ENCODE measurements around the gene NUDT9. TPM values are rescaled to one million over a fixed set of nuclear protein-coding genes. Genes with fewer than 3 reads are reported as not detected.
"Not testable (repeated sequence)": the region's sequence is repeated elsewhere in the genome, so short reads cannot be mapped to it uniquely, and the experiment has no call there.

The NUDT9 gene
- total and polyA plus RNA-seq, 11 donors: 17.1 to 56.6 (median 26.4) TPM

DNA sequence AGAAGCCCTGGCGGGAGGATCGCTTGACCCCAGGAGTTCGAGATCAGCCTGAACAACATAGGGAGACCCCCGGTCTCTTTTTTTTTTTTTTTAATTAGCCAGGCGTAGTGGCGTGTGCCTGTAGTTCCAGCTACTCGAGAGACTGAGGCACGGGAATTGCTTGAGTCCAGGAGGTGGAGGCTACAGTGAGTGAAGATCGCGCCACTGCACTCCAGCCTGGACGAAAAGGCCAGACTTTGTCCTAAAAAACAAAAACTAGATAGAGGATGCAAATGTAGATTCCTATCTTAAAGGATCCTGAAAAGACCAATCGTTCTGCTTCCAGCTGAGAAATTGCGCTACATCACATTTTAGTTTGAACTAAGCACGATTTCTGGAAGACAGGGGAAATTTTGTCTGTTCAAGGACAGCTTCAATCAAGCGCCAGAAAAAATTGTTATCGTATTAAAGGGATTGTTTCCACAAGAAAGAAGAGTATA lies 30.8 kb upstream of the NUDT9 start:
- 13 to 27% (median 18%) methylated on average over 15 to 16 of the region's 16 CpGs for WGBS, 4 donors
- H3K4me3 ChIP-seq: peak overlapping the region; percentile 55 to 82 (median 70)
- TF ChIP-seq, protein P1, sequence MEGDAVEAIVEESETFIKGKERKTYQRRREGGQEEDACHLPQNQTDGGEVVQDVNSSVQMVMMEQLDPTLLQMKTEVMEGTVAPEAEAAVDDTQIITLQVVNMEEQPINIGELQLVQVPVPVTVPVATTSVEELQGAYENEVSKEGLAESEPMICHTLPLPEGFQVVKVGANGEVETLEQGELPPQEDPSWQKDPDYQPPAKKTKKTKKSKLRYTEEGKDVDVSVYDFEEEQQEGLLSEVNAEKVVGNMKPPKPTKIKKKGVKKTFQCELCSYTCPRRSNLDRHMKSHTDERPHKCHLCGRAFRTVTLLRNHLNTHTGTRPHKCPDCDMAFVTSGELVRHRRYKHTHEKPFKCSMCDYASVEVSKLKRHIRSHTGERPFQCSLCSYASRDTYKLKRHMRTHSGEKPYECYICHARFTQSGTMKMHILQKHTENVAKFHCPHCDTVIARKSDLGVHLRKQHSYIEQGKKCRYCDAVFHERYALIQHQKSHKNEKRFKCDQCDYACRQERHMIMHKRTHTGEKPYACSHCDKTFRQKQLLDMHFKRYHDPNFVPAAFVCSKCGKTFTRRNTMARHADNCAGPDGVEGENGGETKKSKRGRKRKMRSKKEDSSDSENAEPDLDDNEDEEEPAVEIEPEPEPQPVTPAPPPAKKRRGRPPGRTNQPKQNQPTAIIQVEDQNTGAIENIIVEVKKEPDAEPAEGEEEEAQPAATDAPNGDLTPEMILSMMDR (IDR thresholded peaks at IDR 0.05): no peak
- TF ChIP-seq POLR2A (IDR thresholded peaks at IDR 0.05): no peak
- peaks cover 0 to 43% (median 11%) of the 10 kb centered on the region in 12 donors for H3K4me1 ChIP-seq
- H3K36me3 ChIP-seq: no peaks in the 10 kb centered on the region
- peak overlapping the region; percentile 73 to 94 (median 88) for H3K27ac ChIP-seq
- ATAC-seq (peak in 3 of 4 donors; percentile 22 to 54 (median 47)), DNase-seq (no peak)
- intact Hi-C loops (cut with DNase I): loop anchor here in 3 of 10 donors (1.0 to 5.0 kb wide), 3 partner anchors 31 to 36 kb away; partner anchors contain the start of gene NUDT9 (in 2 of the 3)
- no peaks in the 10 kb centered on the region for H3K27me3 ChIP-seq
- peaks cover 0 to 13% (median 0%) of the 10 kb centered on the region in 12 donors for H3K9me3 ChIP-seq

DNA sequence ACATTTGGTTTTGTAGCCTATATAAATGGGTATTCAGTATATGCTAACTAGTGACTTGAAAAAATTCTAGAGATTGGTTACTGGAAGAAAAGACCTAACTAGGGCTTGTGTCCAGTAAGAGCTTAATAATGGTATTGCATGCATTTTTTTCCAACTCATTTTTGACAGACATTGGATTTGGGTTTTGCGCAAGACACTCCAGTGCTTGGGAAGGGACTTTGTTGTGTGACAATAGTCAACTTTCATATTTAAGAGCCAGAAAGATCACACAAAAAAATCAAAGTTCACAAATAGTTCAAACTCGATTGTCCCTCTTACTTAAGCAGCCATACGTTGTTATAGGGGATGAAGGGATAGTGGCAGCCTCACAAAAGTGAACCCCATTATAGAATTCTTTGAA lies 30.2 kb upstream of the NUDT9 start:
- Histone ChIP-seq H3K4me3 (peak overlapping the region in 7 of 12 donors; percentile 63 to 82 (median 72)), H3K36me3 (no peaks in the 10 kb centered on the region), H3K9me3 (peaks cover 0 to 10% (median 0%) of the 10 kb centered on the region in 12 donors), H3K27me3 (no peaks in the 10 kb centered on the region), H3K27ac (peak overlapping the region in 8 of 12 donors; percentile 73 to 94 (median 88)), H3K4me1 (peaks cover 0 to 38% (median 11%) of the 10 kb centered on the region in 12 donors)
- intact Hi-C loops (cut with DNase I): loop anchor here in 1 of 10 donors (5.0 kb wide), 1 partner anchor 35 kb away; no protein-coding TSS in a partner anchor
- no peak for ATAC-seq
- TF ChIP-seq POLR2A (IDR thresholded peaks at IDR 0.05): no peak
- TF ChIP-seq, protein P1 (IDR thresholded peaks at IDR 0.05): no peak
- WGBS, 4 donors: 71 to 92% (median 91%) methylated on average over 3 of the region's 3 CpGs
- DNase-seq: no peak

GRCh38 chr4:87395073-87395472 lies 27.3 kb upstream of the NUDT9 start:
- H3K36me3 ChIP-seq: not testable (repeated sequence)

GRCh38 chr4:87395851-87396250 lies 26.5 kb upstream of the NUDT9 start:
- H3K4me3 ChIP-seq; H3K27me3 ChIP-seq; intact Hi-C loops (cut with DNase I); DNase-seq; H3K36me3 ChIP-seq; H3K9me3 ChIP-seq; H3K27ac ChIP-seq; H3K4me1 ChIP-seq; ATAC-seq: not testable (repeated sequence)
- 93 to 95% (median 94%) methylated on average over 17 to 20 of the region's 20 CpGs; no CpG with 5 or more reads in 1 of the 4 donors for WGBS, 4 donors

More at GRCh38 chr4:87395073-87395472, 27.3 kb upstream of the NUDT9 start:
- H3K27me3 ChIP-seq; H3K27ac ChIP-seq; intact Hi-C loops (cut with DNase I); H3K4me3 ChIP-seq; ATAC-seq; H3K9me3 ChIP-seq; DNase-seq: not testable (repeated sequence)
- WGBS, 4 donors: 82 to 92% (median 88%) methylated on average over 20 to 23 of the region's 23 CpGs
- peaks cover 0 to 10% (median 2%) of the 10 kb centered on the region in 12 donors for H3K4me1 ChIP-seq

DNA sequence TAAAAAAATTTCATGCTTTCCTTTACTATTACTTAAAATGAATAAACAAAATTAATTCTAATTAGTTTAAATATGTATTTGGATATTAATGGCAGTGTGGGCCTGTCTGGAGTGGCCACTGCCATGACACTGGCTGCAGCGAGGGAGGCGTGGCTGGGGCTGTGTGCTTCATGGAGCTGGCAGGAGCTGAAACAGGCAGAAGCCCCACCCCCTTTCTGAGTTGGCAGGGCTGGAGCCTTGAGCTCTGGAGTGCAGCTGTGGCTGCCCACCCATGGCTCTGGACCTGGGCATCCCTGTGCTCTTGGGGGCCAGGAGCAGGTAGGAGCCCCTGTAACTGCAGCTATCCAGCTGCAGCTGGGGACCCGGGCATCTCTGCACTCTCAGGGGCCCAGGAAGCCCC lies 23.2 kb upstream of the NUDT9 start:
- Histone ChIP-seq H3K4me3 (no peak overlapping the region), H3K27me3 (no peaks in the 10 kb centered on the region), H3K36me3 (no peaks in the 10 kb centered on the region), H3K27ac (no peak overlapping the region), H3K4me1 (no peaks in the 10 kb centered on the region), H3K9me3 (no peaks in the 10 kb centered on the region)
- WGBS, 4 donors: 66 to 82% (median 78%) methylated on average over 2 to 3 of the region's 3 CpGs
- intact Hi-C loops (cut with DNase I): no loop called here
- DNase-seq (peak in 1 of 5 donors; percentile 40), ATAC-seq (peak in 3 of 4 donors; percentile 50 to 79 (median 57))
- no peak for TF ChIP-seq POLR2A (IDR thresholded peaks at IDR 0.05)
- TF ChIP-seq, protein P1 (IDR thresholded peaks at IDR 0.05): no peak

Data from heart left ventricle (tissue), 16 donors.